SU-DHL-6 (cell line): ENCODE results near the gene WNT7B.

Experiments used
- EZH2phosphoT487 ChIP-seq: fragments of 200-600 bp; sonication (generic), shearing (Covaris generic); conservative IDR thresholded peaks from 2 replicates; pipeline ENCODE4 v1.6.1; 2018; ENCODE audit warnings: mild to moderate bottlenecking, antibody characterized with exemption, low read length, moderate library complexity, mixed read lengths
- TF ChIP-seq, protein P1 (sequence below): fragments of 200-600 bp; sonication (generic); IDR thresholded peaks from one replicate; pipeline ENCODE4 v1.5.1; 2017; ENCODE audit warnings: antibody characterized with exemption, mild to moderate bottlenecking, low read length, moderate library complexity; ENCODE audit not compliant: insufficient read depth, poor library complexity, severe bottlenecking

DNA sequence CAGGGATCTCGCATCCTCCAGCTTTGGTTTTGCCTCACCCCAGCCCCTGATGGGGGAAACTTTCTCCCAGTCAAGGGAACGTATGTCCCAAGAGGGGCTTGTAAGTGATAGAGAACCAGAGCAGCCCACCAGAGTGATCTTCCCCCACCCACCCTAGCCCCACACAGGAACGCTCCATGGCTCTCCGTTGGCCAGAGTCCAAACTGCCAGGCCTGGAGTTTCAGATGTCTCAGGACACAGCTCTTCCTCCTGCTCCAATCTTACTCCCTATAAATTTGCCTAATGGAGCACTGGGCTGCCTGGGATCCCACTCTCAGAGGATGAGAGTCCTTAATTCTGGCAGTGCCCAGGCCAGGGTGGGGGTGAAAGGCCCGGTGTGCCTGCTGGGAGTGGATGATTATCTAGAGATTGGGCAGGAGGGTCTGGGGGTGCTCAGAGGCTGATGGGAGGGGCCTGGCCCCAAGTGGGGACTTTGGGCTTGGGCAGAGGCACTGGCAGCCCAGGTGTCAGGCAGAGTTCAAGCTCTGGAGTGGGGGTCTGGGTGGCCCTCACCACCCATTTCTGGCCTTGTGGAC is 79.9 kb downstream of the WNT7B start:
- TF ChIP-seq, protein P1, sequence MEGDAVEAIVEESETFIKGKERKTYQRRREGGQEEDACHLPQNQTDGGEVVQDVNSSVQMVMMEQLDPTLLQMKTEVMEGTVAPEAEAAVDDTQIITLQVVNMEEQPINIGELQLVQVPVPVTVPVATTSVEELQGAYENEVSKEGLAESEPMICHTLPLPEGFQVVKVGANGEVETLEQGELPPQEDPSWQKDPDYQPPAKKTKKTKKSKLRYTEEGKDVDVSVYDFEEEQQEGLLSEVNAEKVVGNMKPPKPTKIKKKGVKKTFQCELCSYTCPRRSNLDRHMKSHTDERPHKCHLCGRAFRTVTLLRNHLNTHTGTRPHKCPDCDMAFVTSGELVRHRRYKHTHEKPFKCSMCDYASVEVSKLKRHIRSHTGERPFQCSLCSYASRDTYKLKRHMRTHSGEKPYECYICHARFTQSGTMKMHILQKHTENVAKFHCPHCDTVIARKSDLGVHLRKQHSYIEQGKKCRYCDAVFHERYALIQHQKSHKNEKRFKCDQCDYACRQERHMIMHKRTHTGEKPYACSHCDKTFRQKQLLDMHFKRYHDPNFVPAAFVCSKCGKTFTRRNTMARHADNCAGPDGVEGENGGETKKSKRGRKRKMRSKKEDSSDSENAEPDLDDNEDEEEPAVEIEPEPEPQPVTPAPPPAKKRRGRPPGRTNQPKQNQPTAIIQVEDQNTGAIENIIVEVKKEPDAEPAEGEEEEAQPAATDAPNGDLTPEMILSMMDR, result no peak
- TF ChIP-seq EZH2phosphoT487, result no peak
